Occipital lobe (tissue), 2 donors: ENCODE data around the gene DERL2. TPM values are rescaled to one million over a fixed set of nuclear protein-coding genes. Genes with fewer than 3 reads are reported as not detected.
"Not testable (repeated sequence)": the region's sequence is repeated elsewhere in the genome, so short reads cannot be mapped to it uniquely, and the experiment has no call there.

Experiments used
- DNase-seq: peaks from one replicate; lab custom pipeline; 2025; lab: John Stamatoyannopoulos, UW
- total RNA-seq: library from RNA; depleted of rRNA; stranded (reverse); fragments of >200 nt; gene quantifications from one replicate; pipeline ENCODE4 v1.2.3, GENCODE V29; 2014

DERL2 gene
- total RNA-seq, 1 donor from 2014 or later, result 56.3 TPM

- DNase-seq, result no peak
Observed at GRCh38 chr17:5437721-5438317, 48.2 kb downstream of the DERL2 start.

- DNase-seq, result not testable (repeated sequence)
Observed at GRCh38 chr17:5435781-5436315, 50.1 kb downstream of the DERL2 start.

DNA sequence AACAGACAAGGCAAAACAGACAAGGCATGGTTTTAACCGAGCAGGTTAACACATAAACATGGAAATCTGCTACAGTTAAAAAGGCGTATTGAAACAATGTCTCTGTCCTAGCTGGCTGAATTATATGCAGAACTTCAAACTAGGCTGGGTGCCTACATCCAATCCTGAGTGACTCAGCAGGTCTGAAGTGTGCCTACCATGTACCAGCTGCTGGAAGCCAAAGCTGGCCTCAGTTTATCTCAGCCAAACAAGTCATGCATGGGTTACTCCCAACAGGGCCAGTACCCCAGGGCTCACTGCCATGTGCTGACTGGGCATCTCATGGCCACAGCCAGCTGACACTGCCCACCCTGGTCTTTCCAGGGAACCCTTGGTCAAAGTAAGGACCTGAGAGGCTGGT, 51.0 kb downstream of the DERL2 start:
- no peak for DNase-seq

GRCh38 chr17:5431949-5432556, 53.9 kb downstream of the DERL2 start:
- DNase-seq, result no peak

DNA sequence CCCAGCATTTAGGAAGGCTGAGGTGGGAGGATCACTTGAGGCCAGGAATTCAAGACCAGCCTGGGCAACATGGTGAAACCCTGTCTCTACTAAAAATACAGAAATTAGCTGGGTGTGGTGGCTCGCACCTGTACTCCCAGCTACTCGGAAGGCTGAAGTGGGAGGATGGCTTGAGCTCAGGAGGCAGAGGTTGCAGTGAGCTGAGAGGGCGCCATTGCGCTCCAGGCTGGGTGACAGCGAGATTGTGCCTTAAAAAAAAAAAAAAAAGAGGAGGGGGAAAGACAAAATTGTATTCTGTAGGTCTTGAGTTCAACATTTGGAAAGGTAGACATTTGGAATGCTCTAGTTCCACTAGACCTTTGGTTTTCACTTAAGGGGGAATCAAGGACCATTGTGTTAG, 54.7 kb downstream of the DERL2 start:
- not testable (repeated sequence) for DNase-seq

GRCh38 chr17:5430413-5430999, 55.5 kb downstream of the DERL2 start:
- DNase-seq, result no peak

- DNase-seq, result no peak
Observed at GRCh38 chr17:5429191-5429887, 56.6 kb downstream of the DERL2 start.

- DNase-seq, result no peak
Observed at GRCh38 chr17:5425826-5426225, 60.2 kb downstream of the DERL2 start.

- no peak for DNase-seq
Observed at GRCh38 chr17:5424909-5425308, 61.1 kb downstream of the DERL2 start.

DNA sequence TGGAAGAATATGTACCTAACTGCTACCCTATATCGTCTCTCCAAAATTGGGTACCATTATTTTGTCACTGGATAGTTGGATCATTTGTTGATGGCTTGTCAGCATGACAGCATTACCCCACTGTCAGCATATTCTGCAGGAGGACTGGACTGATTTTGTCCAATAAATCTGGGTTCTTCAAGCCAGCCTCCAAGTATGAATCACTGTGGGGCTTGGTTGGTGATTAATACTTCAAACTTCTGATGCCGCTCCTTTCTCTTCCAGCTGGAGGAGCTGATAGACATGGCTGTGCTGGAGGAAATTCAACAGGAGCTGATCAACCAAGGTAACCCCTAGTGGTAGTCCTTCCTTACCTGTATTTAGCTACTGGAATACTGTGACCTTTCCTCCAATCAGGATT, 63.5 kb downstream of the DERL2 start:
- DNase-seq, result no peak

Other genes with a start within 250 kb of the DERL2 start
- 94.5 TPM for gene RABEP1, start 203.9 kb downstream of the DERL2 start, total RNA-seq
- 73.5 TPM for gene NUP88, start 66.5 kb downstream of the DERL2 start, total RNA-seq
- gene RPAIN, start 66.0 kb downstream of the DERL2 start, total RNA-seq, result 84.5 TPM
- 123 TPM for gene C1QBP, start 47.0 kb downstream of the DERL2 start, total RNA-seq
- gene DHX33, start 17.2 kb downstream of the DERL2 start, total RNA-seq, result 14.5 TPM
- 18.2 TPM for gene MIS12, start 388 bp upstream of the DERL2 start, total RNA-seq
- gene NLRP1, start 98.3 kb upstream of the DERL2 start, total RNA-seq, result 84.5 TPM